ENCODE data around the gene P2RX6.

DNA sequence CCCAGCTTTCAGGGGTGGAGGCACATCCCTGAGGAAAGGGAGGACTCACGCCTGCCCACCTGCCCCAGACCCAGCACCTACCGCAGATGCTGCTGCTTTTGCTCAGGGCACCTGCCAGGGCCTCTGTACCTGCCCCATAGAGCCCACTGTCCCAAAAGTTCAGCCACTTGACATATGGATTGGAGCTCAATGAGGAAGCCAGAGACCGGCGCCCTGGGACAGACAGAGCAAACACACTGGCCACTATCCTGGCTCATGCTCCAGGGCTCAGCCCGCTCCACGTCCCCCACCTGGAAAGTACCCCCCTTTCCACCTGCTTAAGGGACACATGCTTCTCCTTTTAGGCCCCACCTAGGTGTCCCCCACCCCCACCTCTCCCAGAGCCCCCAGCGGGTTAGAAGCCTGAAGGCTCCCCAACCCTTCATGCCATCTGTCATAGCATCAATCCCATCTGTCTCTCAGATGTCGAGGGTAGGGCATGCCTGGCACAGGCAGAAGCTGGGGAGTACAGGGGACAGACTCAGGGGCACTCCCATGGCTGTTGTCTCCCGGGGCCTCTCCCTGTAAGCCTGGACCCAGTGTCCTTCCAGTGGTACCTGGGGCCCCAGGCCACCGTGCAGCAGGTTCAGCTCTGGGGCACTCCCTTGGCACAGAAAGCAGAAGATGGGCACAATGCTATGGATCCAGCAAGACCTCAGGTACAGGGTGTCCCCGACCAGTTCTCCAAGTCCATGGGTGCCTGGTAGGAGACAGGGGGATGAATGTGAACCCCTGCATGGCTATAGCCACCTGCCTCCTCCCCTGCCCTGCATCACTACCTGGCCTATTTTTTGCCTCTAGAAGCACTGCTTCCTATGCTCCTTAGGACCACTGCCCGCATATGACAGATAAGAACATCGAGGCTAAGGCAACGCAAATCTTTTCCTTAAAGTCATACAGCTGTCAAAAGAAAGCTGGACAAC is 2.2 kb upstream of the P2RX6 start:
- TF ChIP-seq, protein P1, sequence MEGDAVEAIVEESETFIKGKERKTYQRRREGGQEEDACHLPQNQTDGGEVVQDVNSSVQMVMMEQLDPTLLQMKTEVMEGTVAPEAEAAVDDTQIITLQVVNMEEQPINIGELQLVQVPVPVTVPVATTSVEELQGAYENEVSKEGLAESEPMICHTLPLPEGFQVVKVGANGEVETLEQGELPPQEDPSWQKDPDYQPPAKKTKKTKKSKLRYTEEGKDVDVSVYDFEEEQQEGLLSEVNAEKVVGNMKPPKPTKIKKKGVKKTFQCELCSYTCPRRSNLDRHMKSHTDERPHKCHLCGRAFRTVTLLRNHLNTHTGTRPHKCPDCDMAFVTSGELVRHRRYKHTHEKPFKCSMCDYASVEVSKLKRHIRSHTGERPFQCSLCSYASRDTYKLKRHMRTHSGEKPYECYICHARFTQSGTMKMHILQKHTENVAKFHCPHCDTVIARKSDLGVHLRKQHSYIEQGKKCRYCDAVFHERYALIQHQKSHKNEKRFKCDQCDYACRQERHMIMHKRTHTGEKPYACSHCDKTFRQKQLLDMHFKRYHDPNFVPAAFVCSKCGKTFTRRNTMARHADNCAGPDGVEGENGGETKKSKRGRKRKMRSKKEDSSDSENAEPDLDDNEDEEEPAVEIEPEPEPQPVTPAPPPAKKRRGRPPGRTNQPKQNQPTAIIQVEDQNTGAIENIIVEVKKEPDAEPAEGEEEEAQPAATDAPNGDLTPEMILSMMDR (IDR thresholded peaks at IDR 0.05 in 4 of 5, conservative IDR thresholded peaks at IDR 0.05 in 1 of 5), result no peak
- TF ChIP-seq POLR2A (IDR thresholded peaks at IDR 0.05), result no peak

Measured in gastrocnemius medialis (tissue), 4 donors.